CD8-positive, alpha-beta memory T cell (primary cell): ENCODE results near the gene DLL1. TPM values are rescaled to one million over a fixed set of nuclear protein-coding genes. Genes with fewer than 3 reads are reported as not detected.
A peak's percentile ranks its signal among the peaks of the same experiment; 100 is the strongest.

Experiments
- CTCF ChIA-PET: fragments of 350-600 bp; sonication (Branson Sonifier 250); formaldehyde crosslinking; loops from one replicate; lab custom pipeline; 2021; ENCODE audit warnings: antibody characterized with exemption; lab: Charles Lee
- POLR2A ChIA-PET: fragments of 350-600 bp; sonication (Branson Sonifier 250); formaldehyde crosslinking; loops from one replicate; lab custom pipeline; 2021; ENCODE audit warnings: antibody characterized with exemption; lab: Charles Lee
- DNase-seq, 5 donors: peaks; one replicate each; pipeline versions ENCODE4 v3.0.0 to v3.0.0-alpha.2; 2020 to 2022; ENCODE audit warnings: mixed read lengths in 1 of 5
- H3K27ac ChIP-seq: one replicate; pipeline ENCODE4 v1.7.0; 2013; ENCODE audit warnings: low read depth, mild to moderate bottlenecking, low read length, moderate library complexity
- H3K27me3 ChIP-seq: 2 replicates; pipeline ENCODE4 v1.7.0; 2013; ENCODE audit warnings: low read length, mild to moderate bottlenecking; ENCODE audit not compliant: insufficient read depth, poor library complexity, severe bottlenecking
- H3K36me3 ChIP-seq: 2 replicates; pipeline ENCODE4 v1.7.0; 2013; ENCODE audit warnings: mild to moderate bottlenecking, low read length, moderate library complexity; ENCODE audit not compliant: insufficient read depth
- H3K4me1 ChIP-seq: 2 replicates; pipeline ENCODE4 v1.7.0; 2013; ENCODE audit warnings: mild to moderate bottlenecking, low read length, moderate library complexity; ENCODE audit not compliant: insufficient read depth
- H3K4me3 ChIP-seq: 2 replicates; pipeline ENCODE4 v1.7.0; 2013; ENCODE audit warnings: mild to moderate bottlenecking, low read length
- H3K9me3 ChIP-seq: 2 replicates; pipeline ENCODE4 v1.7.0; 2013; ENCODE audit warnings: mild to moderate bottlenecking, low read length
- H3K27ac Mint-ChIP-seq, 8 donors: one replicate each; pipeline ENCODE4 v1.8.0; 2020 to 2021; ENCODE audit warnings: mixed read lengths in 8 of 8, mild to moderate bottlenecking in 6 of 8, inconsistent platforms in 3 of 8, moderate library complexity in 3 of 8
- H3K27me3 Mint-ChIP-seq, 2 donors: one replicate each; pipeline ENCODE4 v1.8.0; 2020 to 2021; ENCODE audit warnings: mixed read lengths in 2 of 2, mild to moderate bottlenecking in 1 of 2, moderate library complexity in 1 of 2
- H3K36me3 Mint-ChIP-seq, 3 donors: one replicate each; pipeline ENCODE4 v1.8.0; 2020 to 2021; ENCODE audit warnings: mixed read lengths in 3 of 3, inconsistent platforms in 1 of 3, mild to moderate bottlenecking in 1 of 3
- H3K4me1 Mint-ChIP-seq, 3 donors: one replicate each; pipeline ENCODE4 v1.8.0; 2020 to 2021; ENCODE audit warnings: mixed read lengths in 3 of 3, inconsistent platforms in 1 of 3, mild to moderate bottlenecking in 1 of 3
- H3K4me3 Mint-ChIP-seq, 7 donors: one replicate each; pipeline ENCODE4 v1.8.0; 2020 to 2021; ENCODE audit warnings: mixed read lengths in 7 of 7, mild to moderate bottlenecking in 6 of 7, moderate library complexity in 4 of 7, inconsistent platforms in 2 of 7
- H3K9me3 Mint-ChIP-seq, 5 donors: one replicate each; pipeline ENCODE4 v1.8.0; 2020 to 2022; ENCODE audit warnings: mixed read lengths in 5 of 5, mild to moderate bottlenecking in 3 of 5, moderate library complexity in 2 of 5, inconsistent platforms in 1 of 5
- polyA plus RNA-seq: library from polyadenylated mRNA; unstranded; fragments of 300-500 nt; fragmentation: Illumina TruSeq; gene quantifications from one replicate; pipeline ENCODE4 v1.2.3, GENCODE V29; 2021
- total RNA-seq, 2 experiments: library from RNA; stranded (reverse); gene quantifications; one replicate each; pipeline ENCODE4 v1.2.3, GENCODE V29; 2021

Gene DLL1
- total and polyA plus RNA-seq, 3 experiments from 2014 or later, result 0.49 to 0.86 (median 0.79) TPM

DNA sequence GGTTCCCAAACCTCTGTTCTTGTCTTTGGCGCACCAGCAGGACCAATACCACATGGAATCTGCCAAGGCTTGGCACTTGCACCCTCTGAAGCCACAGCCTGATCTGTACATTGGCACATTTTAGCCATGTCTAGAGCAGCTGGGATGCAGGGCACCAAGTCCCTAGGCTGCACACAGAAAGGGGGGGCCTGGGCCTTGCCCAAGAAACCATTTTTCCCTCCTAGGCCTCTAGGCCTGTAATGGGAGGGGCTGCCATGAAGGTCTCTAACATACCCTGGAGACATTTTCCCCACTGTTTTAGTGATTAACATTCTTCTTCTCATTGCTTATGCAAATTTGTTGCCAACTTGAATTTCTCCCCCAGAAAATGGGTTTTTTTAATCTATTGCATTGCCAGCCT, 10.3 kb upstream of the DLL1 start:
- Histone ChIP-seq H3K27ac (no peak overlapping the region), H3K4me3 (no peak overlapping the region), H3K27me3 (peaks cover 19% of the 10 kb centered on the region), H3K36me3 (no peaks in the 10 kb centered on the region), H3K9me3 (no peaks in the 10 kb centered on the region), H3K4me1 (peaks cover 7% of the 10 kb centered on the region)
- no peak overlapping the region for H3K27ac Mint-ChIP-seq
- H3K4me1 Mint-ChIP-seq, result peaks cover 0 to 17% (median 5%) of the 10 kb centered on the region in 3 donors
- H3K9me3 Mint-ChIP-seq, result peaks cover 0 to 4% (median 0%) of the 10 kb centered on the region in 5 donors
- CTCF ChIA-PET, result interaction anchor here (1.9 kb wide), 1 partner anchor 9 kb away, joined by 5 read pairs; the partner anchor contains the start of gene DLL1
- H3K36me3 Mint-ChIP-seq, result peaks cover 0 to 4% (median 2%) of the 10 kb centered on the region in 3 donors
- peaks cover 32 to 68% of the 10 kb centered on the region in 2 donors for H3K27me3 Mint-ChIP-seq
- H3K4me3 Mint-ChIP-seq, result no peak overlapping the region
- POLR2A ChIA-PET, result no interaction called here
- DNase-seq, result no peak

DNA sequence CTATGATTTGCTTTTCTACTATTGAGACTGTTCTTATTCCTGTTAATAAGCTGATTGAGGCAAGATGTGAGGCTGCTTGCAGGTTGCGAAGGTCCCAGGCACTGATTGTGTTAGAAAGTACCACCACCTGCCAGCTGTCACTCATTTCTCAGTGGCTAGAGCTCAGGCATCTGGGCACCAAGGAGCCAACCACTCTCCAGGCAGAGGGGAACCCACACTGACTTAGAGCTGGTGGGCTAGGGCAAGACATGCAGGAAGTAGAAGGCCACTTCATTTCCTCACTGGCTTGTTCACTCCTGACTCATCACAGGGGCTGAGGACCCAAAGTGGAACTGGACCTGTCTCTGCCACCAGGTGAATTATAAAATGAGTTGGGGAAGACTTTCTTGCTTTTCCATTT, 7.8 kb upstream of the DLL1 start:
- Histone ChIP-seq H3K36me3 (no peaks in the 10 kb centered on the region), H3K4me3 (no peak overlapping the region), H3K27ac (no peak overlapping the region), H3K4me1 (peaks cover 17% of the 10 kb centered on the region), H3K9me3 (no peaks in the 10 kb centered on the region), H3K27me3 (peaks cover 38% of the 10 kb centered on the region)
- peaks cover 0 to 4% (median 2%) of the 10 kb centered on the region in 3 donors for H3K36me3 Mint-ChIP-seq
- H3K4me3 Mint-ChIP-seq, result no peak overlapping the region
- H3K27ac Mint-ChIP-seq, result no peak overlapping the region
- DNase-seq, result no peak
- CTCF ChIA-PET, result no interaction called here
- H3K9me3 Mint-ChIP-seq, result peaks cover 0 to 4% (median 0%) of the 10 kb centered on the region in 5 donors
- POLR2A ChIA-PET, result no interaction called here
- H3K4me1 Mint-ChIP-seq, result peaks cover 14 to 29% (median 15%) of the 10 kb centered on the region in 3 donors
- H3K27me3 Mint-ChIP-seq, result peaks cover 47 to 74% of the 10 kb centered on the region in 2 donors

DNA sequence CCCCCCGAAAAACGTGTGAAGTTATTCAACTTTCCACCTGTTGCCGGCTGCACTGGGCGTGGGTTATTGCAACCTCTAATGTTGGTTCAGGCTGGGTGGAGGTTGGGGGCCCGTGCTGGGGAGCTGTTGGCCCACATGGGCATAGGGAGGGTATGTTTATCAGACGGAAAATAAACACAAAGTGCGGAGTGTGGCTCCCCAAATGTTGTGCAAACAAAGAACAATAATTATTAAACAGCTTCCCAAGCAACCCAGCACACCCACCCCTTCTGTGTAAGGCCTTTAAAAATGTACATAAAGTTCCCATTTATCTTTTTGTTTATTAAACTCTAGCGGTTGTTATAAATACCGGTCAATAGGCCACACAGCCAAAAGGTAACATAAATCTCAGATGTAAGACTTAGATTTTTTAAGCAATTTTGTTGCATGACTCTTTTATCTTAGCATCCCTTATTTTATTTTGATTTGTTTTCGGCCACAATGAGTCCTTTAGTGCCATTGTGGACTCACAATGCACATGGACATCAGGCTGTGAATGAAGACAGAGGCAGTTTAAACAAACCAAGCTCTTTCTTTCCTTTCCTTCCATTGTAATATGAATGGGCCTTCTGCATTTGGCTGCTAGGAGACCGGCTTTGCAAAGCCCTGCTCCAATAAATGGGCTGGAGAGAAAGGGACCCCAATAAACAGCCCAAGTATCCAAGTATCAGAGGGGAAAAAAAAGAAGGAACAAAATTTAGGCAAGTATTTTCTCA, 6.9 kb upstream of the DLL1 start:
- no peak overlapping the region for H3K27ac Mint-ChIP-seq
- peaks cover 0 to 4% (median 0%) of the 10 kb centered on the region in 5 donors for H3K9me3 Mint-ChIP-seq
- Histone ChIP-seq H3K4me1 (peaks cover 27% of the 10 kb centered on the region), H3K9me3 (no peaks in the 10 kb centered on the region), H3K27ac (no peak overlapping the region), H3K27me3 (peaks cover 48% of the 10 kb centered on the region), H3K36me3 (no peaks in the 10 kb centered on the region), H3K4me3 (no peak overlapping the region)
- ChIA-PET CTCF (no interaction called here), POLR2A (interaction anchor here (0.6 kb wide), 1 partner anchor 9 kb away, joined by 4 read pairs; the partner anchor contains the start of gene FAM120B)
- no peak for DNase-seq
- H3K36me3 Mint-ChIP-seq, result peaks cover 0 to 4% (median 2%) of the 10 kb centered on the region in 3 donors
- peaks cover 54 to 73% of the 10 kb centered on the region in 2 donors for H3K27me3 Mint-ChIP-seq
- H3K4me1 Mint-ChIP-seq, result peaks cover 22 to 38% (median 25%) of the 10 kb centered on the region in 3 donors
- H3K4me3 Mint-ChIP-seq, result peak overlapping the region in 2 of 7 donors; percentile 10 to 25

DNA sequence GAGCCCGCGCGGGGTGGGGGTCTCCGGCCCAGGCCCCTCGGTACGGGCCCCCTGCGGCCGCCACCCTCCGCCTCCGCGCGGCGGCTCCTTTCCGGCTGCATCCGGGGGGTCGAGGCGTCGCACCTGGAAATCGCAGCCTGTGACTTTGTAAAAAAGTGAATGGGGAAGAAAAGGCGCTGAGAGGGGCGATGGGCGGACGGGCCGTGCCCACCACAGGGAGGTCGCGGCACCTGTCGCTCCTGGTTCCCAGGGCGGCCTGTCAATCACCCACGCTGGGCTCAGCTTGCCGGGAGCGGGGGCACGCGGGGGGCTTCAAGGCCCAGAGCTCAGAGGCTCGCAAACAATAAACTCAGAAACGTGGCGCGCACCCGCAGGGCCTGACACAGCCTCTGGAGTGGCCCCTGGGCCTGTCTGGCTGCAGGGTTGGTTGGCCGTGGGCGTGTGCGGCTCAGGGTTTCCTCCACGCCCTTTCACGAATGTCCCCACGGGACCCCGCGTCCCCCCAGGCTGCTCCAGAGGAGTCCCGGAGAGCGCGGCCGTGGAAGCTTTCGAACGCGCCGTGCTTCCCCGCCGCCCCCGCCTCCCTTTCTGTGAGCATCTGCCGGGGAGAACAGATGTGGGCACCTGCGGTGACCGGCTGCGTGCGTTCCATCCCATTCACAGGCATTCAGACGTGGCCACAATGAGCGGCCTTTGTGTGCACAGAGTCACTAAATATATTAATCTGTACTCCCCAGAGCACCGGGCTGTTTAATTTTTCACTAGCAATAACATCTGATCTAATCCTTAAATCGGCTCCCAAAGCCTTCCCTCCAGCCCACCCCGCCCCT, 6.1 kb upstream of the DLL1 start:
- H3K27me3 ChIP-seq, result peaks cover 55% of the 10 kb centered on the region
- Mint-ChIP-seq H3K27me3 (peaks cover 59 to 77% of the 10 kb centered on the region in 2 donors), H3K4me1 (peaks cover 30 to 46% (median 33%) of the 10 kb centered on the region in 3 donors), H3K36me3 (peaks cover 0 to 4% (median 2%) of the 10 kb centered on the region in 3 donors), H3K9me3 (peaks cover 0 to 4% (median 0%) of the 10 kb centered on the region in 5 donors), H3K4me3 (peak overlapping the region in 3 of 7 donors; percentile 10 to 61 (median 36)), H3K27ac (no peak overlapping the region)
- no peak for DNase-seq
- H3K27ac ChIP-seq, result no peak overlapping the region
- H3K36me3 ChIP-seq, result no peaks in the 10 kb centered on the region
- ChIA-PET CTCF (interaction anchor here (1.0 kb wide), 1 partner anchor 8 kb away, joined by 3 read pairs; no protein-coding TSS in a partner anchor), POLR2A (no interaction called here)
- no peaks in the 10 kb centered on the region for H3K9me3 ChIP-seq
- H3K4me1 ChIP-seq, result peaks cover 35% of the 10 kb centered on the region
- H3K4me3 ChIP-seq, result no peak overlapping the region

DNA sequence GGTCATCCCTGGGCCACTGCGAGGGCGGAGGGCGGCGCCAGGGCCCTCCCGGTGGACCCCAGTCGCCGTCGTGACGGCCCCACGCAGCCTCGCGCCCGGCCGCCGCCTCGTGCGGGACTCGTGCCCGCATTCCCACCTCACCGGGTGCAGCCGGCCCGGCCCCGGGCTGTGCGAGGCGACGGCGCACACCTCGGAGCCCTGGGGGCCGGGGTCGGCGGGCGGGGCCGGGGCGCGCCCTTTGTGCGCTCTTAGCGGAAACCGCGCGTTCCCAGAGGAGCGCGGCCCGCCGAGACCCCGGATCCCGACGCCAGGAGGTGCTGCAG, 5.5 kb upstream of the DLL1 start:
- H3K9me3 ChIP-seq, result no peaks in the 10 kb centered on the region
- CTCF ChIA-PET, result interaction anchor here (1.0 kb wide), 1 partner anchor 9 kb away, joined by 3 read pairs; no protein-coding TSS in a partner anchor
- Mint-ChIP-seq H3K4me1 (peaks cover 34 to 50% (median 35%) of the 10 kb centered on the region in 3 donors), H3K36me3 (peaks cover under 1 to 3% (median 2%) of the 10 kb centered on the region in 3 donors), H3K4me3 (no peak overlapping the region), H3K27me3 (peaks cover 60 to 75% of the 10 kb centered on the region in 2 donors), H3K9me3 (peaks cover 0 to under 1% (median 0%) of the 10 kb centered on the region in 5 donors), H3K27ac (no peak overlapping the region)
- POLR2A ChIA-PET, result interaction anchor here (0.7 kb wide), 1 partner anchor 24 kb away, joined by 3 read pairs; no protein-coding TSS in a partner anchor
- DNase-seq, result no peak
- no peak overlapping the region for H3K4me3 ChIP-seq
- H3K4me1 ChIP-seq, result peaks cover 39% of the 10 kb centered on the region
- no peak overlapping the region for H3K27ac ChIP-seq
- peaks cover 55% of the 10 kb centered on the region for H3K27me3 ChIP-seq
- H3K36me3 ChIP-seq, result no peaks in the 10 kb centered on the region

DNA sequence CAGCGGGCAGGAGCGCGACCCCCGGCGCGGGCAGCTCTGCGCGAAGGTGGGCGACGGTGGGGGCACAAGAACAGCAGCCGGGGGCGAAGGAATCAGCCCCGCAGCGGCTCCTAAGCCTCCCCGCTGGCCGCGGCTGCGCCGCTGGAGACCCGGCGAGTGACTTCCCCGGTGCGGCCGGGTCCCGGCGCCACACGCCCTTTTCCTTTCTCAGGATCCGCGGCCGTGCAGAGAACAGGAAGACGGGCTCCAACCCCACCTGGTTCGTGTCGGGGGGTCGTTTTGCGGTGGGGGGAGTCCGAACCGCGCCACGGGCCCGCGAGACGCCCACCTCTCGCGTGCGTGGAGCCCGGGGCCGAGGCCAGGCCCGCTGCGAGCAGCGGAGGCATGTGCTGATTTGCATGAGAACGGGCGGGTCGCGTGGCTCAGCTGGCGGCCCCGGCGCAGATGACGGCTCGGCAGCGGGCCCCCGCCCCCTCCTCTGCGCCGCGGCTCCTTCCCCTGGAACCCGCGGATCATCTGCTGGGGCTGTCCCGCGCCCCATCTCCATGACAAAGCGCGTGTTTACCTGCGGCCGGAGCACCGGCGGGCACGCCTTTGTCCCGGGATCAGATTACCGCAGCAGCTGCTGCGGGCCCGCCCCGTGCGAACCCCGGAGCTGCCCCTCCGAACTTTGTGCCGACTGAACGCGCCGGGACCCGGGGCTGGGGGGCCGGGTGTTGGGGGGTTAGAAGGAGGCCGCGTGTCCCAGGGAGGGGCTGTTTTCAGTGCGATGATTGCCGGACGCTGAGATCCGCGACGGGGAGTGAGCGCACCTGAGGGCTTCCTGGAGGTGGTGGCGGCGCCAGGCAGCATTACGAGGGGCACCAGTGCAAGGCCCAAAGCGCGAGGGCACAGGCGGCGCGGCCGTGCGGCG, 4.9 kb upstream of the DLL1 start:
- Histone ChIP-seq H3K27me3 (peaks cover 55% of the 10 kb centered on the region), H3K27ac (no peak overlapping the region), H3K4me1 (peaks cover 39% of the 10 kb centered on the region), H3K36me3 (no peaks in the 10 kb centered on the region), H3K4me3 (peak overlapping the region; percentile 51), H3K9me3 (no peaks in the 10 kb centered on the region)
- H3K36me3 Mint-ChIP-seq, result peaks cover 0 to 3% (median 2%) of the 10 kb centered on the region in 3 donors
- ChIA-PET CTCF (no interaction called here), POLR2A (interaction anchor here (0.7 to 0.9 kb wide), 2 partner anchors 10 to 23 kb away, joined by 3 to 5 read pairs; partner anchors contain the start of gene FAM120B)
- peaks cover 56 to 70% of the 10 kb centered on the region in 2 donors for H3K27me3 Mint-ChIP-seq
- H3K27ac Mint-ChIP-seq, result no peak overlapping the region
- H3K9me3 Mint-ChIP-seq, result no peaks in the 10 kb centered on the region
- H3K4me3 Mint-ChIP-seq, result peak overlapping the region; percentile 66 to 88 (median 73)
- peaks cover 34 to 50% (median 35%) of the 10 kb centered on the region in 3 donors for H3K4me1 Mint-ChIP-seq
- DNase-seq, result peak in 1 of 5 donors; percentile 32
